ENCODE results near the gene MBD3L2B.

MBD3L2B gene

DNA sequence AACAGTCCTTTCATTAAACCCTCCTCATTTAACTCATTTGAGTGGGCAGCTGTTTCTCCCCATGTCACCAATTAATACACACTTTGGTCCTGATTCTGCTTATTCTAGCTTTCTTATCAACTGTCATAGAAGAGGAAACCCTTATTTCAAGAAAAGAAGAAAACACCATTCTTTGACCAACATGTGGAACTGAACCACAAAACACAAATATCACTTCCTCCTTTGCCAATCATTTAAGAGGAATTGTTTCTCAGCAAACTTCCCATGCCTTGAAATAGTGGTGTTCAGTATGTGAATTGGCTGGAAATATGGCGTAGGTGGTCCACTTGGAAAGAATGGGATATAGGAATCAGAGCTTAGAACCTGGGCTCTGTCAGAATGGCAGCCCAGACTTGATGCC is 20.4 kb downstream of the MBD3L2B start:
- CTCF ChIA-PET: no interaction called here

GRCh38 chr19:7000333-7000732 is 20.9 kb downstream of the MBD3L2B start:
- DNase-seq (ENCODE audit: low read depth, low spot score): no peak
- no peak overlapping the region for H3K4me3 ChIP-seq (ENCODE audit: low read depth, low read length)
- POLR2A ChIA-PET: no interaction called here
- CTCF ChIA-PET: no interaction called here
- no peak for TF ChIP-seq CTCF (IDR thresholded peaks at IDR 0.05; ENCODE audit: insufficient read depth, low read length, missing control alignments)

More for the DNA sequence above, 20.4 kb downstream of the MBD3L2B start:
- no peak for DNase-seq (ENCODE audit: low read depth, low spot score)
- POLR2A ChIA-PET: no interaction called here
- no peak overlapping the region for H3K4me3 ChIP-seq (ENCODE audit: low read depth, low read length)
- TF ChIP-seq CTCF (IDR thresholded peaks at IDR 0.05; ENCODE audit: insufficient read depth, low read length, missing control alignments): no peak

DNA sequence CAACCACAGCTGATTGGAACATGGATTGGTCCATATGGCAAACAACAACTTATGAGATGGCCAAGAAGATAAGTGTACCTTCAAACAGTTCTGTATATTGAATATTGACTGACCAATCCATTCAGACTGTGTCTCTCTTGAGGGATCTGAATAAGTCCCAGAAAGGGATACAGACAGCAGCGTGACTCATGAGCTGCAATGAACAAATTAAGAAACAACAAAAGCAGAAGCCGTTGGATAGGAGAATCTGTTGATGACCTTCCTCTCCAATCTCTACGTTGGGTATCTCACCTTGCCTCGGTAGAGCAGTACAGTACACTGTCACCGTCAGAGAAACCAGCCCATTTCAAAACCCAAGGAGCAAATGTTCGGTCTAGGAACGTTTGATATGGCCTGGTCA is 21.3 kb downstream of the MBD3L2B start:
- no peak for DNase-seq (ENCODE audit: low read depth, low spot score)
- no peak overlapping the region for H3K4me3 ChIP-seq (ENCODE audit: low read depth, low read length)
- POLR2A ChIA-PET: no interaction called here
- CTCF ChIA-PET: no interaction called here
- TF ChIP-seq CTCF (IDR thresholded peaks at IDR 0.05; ENCODE audit: insufficient read depth, low read length, missing control alignments): no peak

GRCh38 chr19:6997679-6998445 is 23.4 kb downstream of the MBD3L2B start:
- POLR2A ChIA-PET: no interaction called here
- no peak for DNase-seq (ENCODE audit: low read depth, low spot score)
- H3K4me3 ChIP-seq (ENCODE audit: low read depth, low read length): no peak overlapping the region
- no peak for TF ChIP-seq CTCF (IDR thresholded peaks at IDR 0.05; ENCODE audit: insufficient read depth, low read length, missing control alignments)
- CTCF ChIA-PET: no interaction called here

GRCh38 chr19:6996810-6997209 is 24.4 kb downstream of the MBD3L2B start:
- ChIA-PET POLR2A (no interaction called here), CTCF (no interaction called here)
- H3K4me3 ChIP-seq (ENCODE audit: low read depth, low read length): no peak overlapping the region
- DNase-seq (ENCODE audit: low read depth, low spot score): no peak
- TF ChIP-seq CTCF (IDR thresholded peaks at IDR 0.05; ENCODE audit: insufficient read depth, low read length, missing control alignments): no peak

GRCh38 chr19:6995054-6995453 is 26.2 kb downstream of the MBD3L2B start:
- ChIA-PET CTCF (no interaction called here), POLR2A (no interaction called here)
- TF ChIP-seq CTCF (IDR thresholded peaks at IDR 0.05; ENCODE audit: insufficient read depth, low read length, missing control alignments): no peak

More at GRCh38 chr19:6995054-6995453, 26.2 kb downstream of the MBD3L2B start:
- H3K4me3 ChIP-seq (ENCODE audit: low read depth, low read length): no peak overlapping the region
- DNase-seq (ENCODE audit: low read depth, low spot score): no peak
